Thyroid gland (tissue), 4 donors: ENCODE data around the gene GNAQ. TPM values are rescaled to one million over a fixed set of nuclear protein-coding genes. Genes with fewer than 3 reads are reported as not detected.
A peak's percentile ranks its signal among the peaks of the same experiment; 100 is the strongest.

Experiments
- DNase-seq, 2 donors: peaks; one replicate each; pipeline ENCODE4 v3.0.0-alpha.2; 2019
- H3K27ac ChIP-seq, 3 donors: fragments of 200-600 bp; sonication (generic); 1 replicate in 2 of 3; 2 replicates in 1 of 3; pipeline ENCODE4 v1.5.1; 2016 to 2019; ENCODE audit warnings: mild to moderate bottlenecking in 1 of 3, moderate library complexity in 1 of 3
- H3K27me3 ChIP-seq: fragments of 200-600 bp; sonication (generic); one replicate; pipeline ENCODE4 v1.5.1; 2019
- H3K36me3 ChIP-seq, 2 donors: fragments of 200-600 bp; sonication (generic); one replicate each; pipeline ENCODE4 v1.5.1; 2016 to 2019
- H3K4me1 ChIP-seq, 2 donors: fragments of 200-600 bp; sonication (generic); one replicate each; pipeline ENCODE4 v1.5.1; 2017 to 2019
- H3K4me3 ChIP-seq, 3 donors: fragments of 200-600 bp; sonication (generic); replicated peaks in 1 of 3; 1 replicate in 2 of 3; 2 replicates in 1 of 3; pipeline ENCODE4 v1.5.1; 2016; ENCODE audit warnings: mild to moderate bottlenecking in 1 of 3
- H3K9me3 ChIP-seq: fragments of 200-600 bp; sonication (generic); one replicate; pipeline ENCODE4 v1.5.1; 2017
- CTCF ChIP-seq, 6 experiments: fragments of 200-600 bp in 3 of 6; fragments of 450-650 bp in 3 of 6; sonication (generic) in 3 of 6; IDR thresholded peaks; one replicate each; pipeline ENCODE4 v1.5.1; 2016 to 2019; ENCODE audit warnings: antibody characterized with exemption in 6 of 6, mild to moderate bottlenecking in 2 of 6, inconsistent platforms in 1 of 6, moderate library complexity in 1 of 6
- POLR2A ChIP-seq, 2 donors: fragments of 450-650 bp; IDR thresholded peaks; one replicate each; pipeline ENCODE4 v1.6.1; 2017; ENCODE audit warnings: antibody characterized with exemption in 2 of 2, mild to moderate bottlenecking in 2 of 2, moderate library complexity in 1 of 2
- WGBS, 2 donors: methylation state at CpG; one replicate each; pipeline ENCODE4 v1.1.5; 2017; 5-methylcytosine and 5-hydroxymethylcytosine counted together
- intact Hi-C: fragments of 100-400 bp; cut with DNase I; formaldehyde crosslinking; loops from one replicate; pipeline ENCODE4 v1.15.1; 2023
- total RNA-seq, 4 donors: library from RNA; depleted of rRNA; stranded (reverse); fragments of >200 nt; gene quantifications; one replicate each; pipeline ENCODE4 v1.2.3, GENCODE V29; 2016

GNAQ gene
- total RNA-seq, 4 donors from 2014 or later: 40.0 to 60.8 (median 58.1) TPM

- Histone ChIP-seq H3K27ac (no peak overlapping the region), H3K27me3 (no peaks in the 10 kb centered on the region), H3K9me3 (no peaks in the 10 kb centered on the region), H3K36me3 (no peaks in the 10 kb centered on the region), H3K4me3 (no peak overlapping the region), H3K4me1 (peaks cover 3 to 14% of the 10 kb centered on the region in 2 donors)
- no peak for DNase-seq
- TF ChIP-seq CTCF (IDR thresholded peaks at IDR 0.05): no peak
- TF ChIP-seq POLR2A (IDR thresholded peaks at IDR 0.05): no peak
- intact Hi-C loops: loop anchor here (10.0 kb wide), 1 partner anchor 318 kb away; no protein-coding TSS in a partner anchor
- 83 to 87% methylated on average over 9 of the region's 9 CpGs for WGBS, 2 donors
Measured at GRCh38 chr9:77753180-77753579, 278.4 kb downstream of the GNAQ start.

- Histone ChIP-seq H3K27me3 (no peaks in the 10 kb centered on the region), H3K27ac (peak overlapping the region in 1 of 3 donors; percentile 17), H3K4me1 (peaks cover 3 to 14% of the 10 kb centered on the region in 2 donors), H3K4me3 (no peak overlapping the region), H3K9me3 (no peaks in the 10 kb centered on the region), H3K36me3 (no peaks in the 10 kb centered on the region)
- TF ChIP-seq CTCF (IDR thresholded peaks at IDR 0.05) (no peak), POLR2A (IDR thresholded peaks at IDR 0.05) (no peak)
- intact Hi-C loops: loop anchor here (10.0 kb wide), 1 partner anchor 318 kb away; no protein-coding TSS in a partner anchor
- WGBS, 2 donors: 41 to 47% methylated on average over 1 of the region's 1 CpG
- DNase-seq: peak in 1 of 2 donors; percentile 7
Measured at GRCh38 chr9:77752554-77752953, 279.1 kb downstream of the GNAQ start.

DNA sequence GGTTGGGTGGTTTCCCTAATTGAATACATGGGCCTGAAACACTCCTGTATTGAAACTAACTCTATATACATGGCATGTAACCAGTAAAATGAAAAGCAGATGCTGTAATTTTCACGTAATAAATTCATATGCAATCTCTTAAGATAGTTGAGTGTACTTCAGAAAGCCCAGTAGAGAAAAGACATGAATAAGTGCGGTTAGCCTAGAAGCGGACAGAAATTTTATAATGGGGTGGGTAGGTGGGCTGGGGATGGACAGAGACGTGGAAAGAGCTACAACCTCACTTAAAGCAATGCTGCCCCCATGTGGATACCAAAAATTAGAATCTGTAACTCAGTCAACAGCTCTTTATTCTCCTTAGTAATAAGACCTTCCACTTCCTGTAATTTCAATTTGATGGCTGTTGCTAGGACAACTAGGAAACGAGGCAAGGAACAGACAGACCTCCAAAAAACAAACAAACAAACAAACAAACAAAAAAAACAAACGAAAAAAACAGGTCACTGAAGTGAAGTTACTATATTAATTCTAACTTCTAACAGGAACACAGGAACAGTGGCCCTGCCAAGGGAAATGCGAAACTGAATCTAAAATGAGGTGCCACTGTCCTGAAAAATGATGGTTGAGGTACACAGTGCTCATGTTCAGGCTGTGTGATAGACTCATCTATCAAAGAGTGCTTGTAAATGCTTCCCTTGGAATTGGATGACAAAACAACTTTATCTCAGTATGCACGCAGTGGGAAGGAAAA is 280.1 kb downstream of the GNAQ start:
- no peaks in the 10 kb centered on the region for H3K36me3 ChIP-seq
- intact Hi-C loops: loop anchor here (10.0 kb wide), 1 partner anchor 317 kb away; no protein-coding TSS in a partner anchor
- no peak overlapping the region for H3K4me3 ChIP-seq
- H3K4me1 ChIP-seq: peaks cover 3 to 14% of the 10 kb centered on the region in 2 donors
- no peaks in the 10 kb centered on the region for H3K9me3 ChIP-seq
- TF ChIP-seq POLR2A (IDR thresholded peaks at IDR 0.05): no peak
- peak; percentile 18 to 79 (median 46) for TF ChIP-seq CTCF (IDR thresholded peaks at IDR 0.05)
- no peak for DNase-seq
- 40% methylated on average over 8 of the region's 8 CpGs for WGBS, 2 donors
- no peak overlapping the region for H3K27ac ChIP-seq
- no peaks in the 10 kb centered on the region for H3K27me3 ChIP-seq

DNA sequence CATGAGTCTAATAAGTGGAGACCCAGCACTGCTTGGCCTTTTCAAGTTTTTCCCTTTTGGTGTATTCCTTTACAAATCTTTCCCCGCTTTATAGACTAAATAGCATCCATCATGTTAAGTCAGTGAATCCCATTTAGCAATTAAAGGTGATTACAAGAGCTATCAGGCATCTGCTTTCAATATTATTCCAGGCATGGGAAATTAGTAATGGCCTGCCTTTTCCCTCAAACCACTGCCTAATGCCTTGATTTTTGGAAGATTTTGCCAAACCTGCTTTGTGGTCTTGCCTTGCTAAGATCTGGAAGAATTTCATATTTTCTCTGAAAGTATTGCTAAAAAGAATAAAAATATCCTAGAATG is 280.6 kb downstream of the GNAQ start:
- 96 to 100% methylated on average over 1 of the region's 1 CpG for WGBS, 2 donors
- Histone ChIP-seq H3K27me3 (no peaks in the 10 kb centered on the region), H3K9me3 (no peaks in the 10 kb centered on the region), H3K4me3 (no peak overlapping the region), H3K4me1 (peaks cover 3 to 14% of the 10 kb centered on the region in 2 donors), H3K27ac (no peak overlapping the region), H3K36me3 (no peaks in the 10 kb centered on the region)
- TF ChIP-seq POLR2A (IDR thresholded peaks at IDR 0.05): no peak
- TF ChIP-seq CTCF (IDR thresholded peaks at IDR 0.05): no peak
- intact Hi-C loops: loop anchor here (10.0 kb wide), 1 partner anchor 316 kb away; no protein-coding TSS in a partner anchor
- no peak for DNase-seq

DNA sequence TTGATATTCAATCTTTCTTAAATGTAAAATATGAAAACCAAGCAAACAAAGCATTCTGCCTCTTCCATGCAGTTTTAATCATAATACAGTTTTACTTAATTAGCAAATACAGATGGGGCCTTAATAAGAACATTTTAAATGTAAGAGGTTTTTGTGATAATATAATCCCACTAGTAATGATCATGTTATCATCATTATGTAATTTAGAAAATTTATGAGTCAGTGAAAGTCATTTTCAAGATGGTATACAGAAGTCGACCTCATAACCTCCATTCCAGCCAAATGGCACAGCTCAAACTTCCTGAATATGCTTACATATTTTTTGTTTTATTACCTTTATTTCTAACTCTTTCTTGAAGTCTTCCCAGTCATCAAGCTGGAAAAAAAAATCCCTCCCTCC is 281.3 kb downstream of the GNAQ start:
- 67 to 76% methylated on average over 1 of the region's 1 CpG for WGBS, 2 donors

More for the DNA sequence above, 281.3 kb downstream of the GNAQ start:
- H3K9me3 ChIP-seq: no peaks in the 10 kb centered on the region
- H3K27me3 ChIP-seq: no peaks in the 10 kb centered on the region
- no peak for DNase-seq
- H3K27ac ChIP-seq: no peak overlapping the region
- intact Hi-C loops: loop anchor here (10.0 kb wide), 1 partner anchor 315 kb away; no protein-coding TSS in a partner anchor
- H3K4me3 ChIP-seq: no peak overlapping the region
- TF ChIP-seq POLR2A (IDR thresholded peaks at IDR 0.05): no peak
- TF ChIP-seq CTCF (IDR thresholded peaks at IDR 0.05): no peak
- no peaks in the 10 kb centered on the region for H3K36me3 ChIP-seq
- peaks cover 3 to 15% of the 10 kb centered on the region in 2 donors for H3K4me1 ChIP-seq
